Measurements from ENCODE around the gene ESPL1.

DNA sequence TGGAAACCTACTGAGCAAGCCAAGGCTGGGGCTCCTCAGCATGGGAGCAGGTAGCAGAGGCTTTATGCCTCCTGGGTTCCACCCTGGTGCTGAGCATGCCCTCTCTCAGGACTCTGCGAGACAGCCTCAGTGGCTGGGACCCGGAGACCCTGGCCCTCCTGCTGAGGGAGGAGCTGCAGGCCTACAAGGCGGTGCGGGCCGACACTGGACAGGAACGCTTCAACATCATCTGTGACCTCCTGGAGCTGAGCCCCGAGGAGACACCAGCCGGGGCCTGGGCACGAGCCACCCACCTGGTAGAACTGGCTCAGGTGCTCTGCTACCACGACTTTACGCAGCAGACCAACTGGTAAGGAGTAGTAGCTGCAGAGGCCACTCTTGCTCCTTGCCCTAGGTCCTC lies 8.4 kb downstream of the ESPL1 start:
- TF ChIP-seq EZH2 (IDR thresholded peaks at IDR 0.05; ENCODE audit: insufficient read depth, poor library complexity, severe bottlenecking) = no peak
- TF ChIP-seq EZH2phosphoT487 (IDR thresholded peaks at IDR 0.05; ENCODE audit: insufficient read depth, low read depth) = no peak
